ENCODE measurements around the gene F12.
"Not testable (repeated sequence)": the region's sequence is repeated elsewhere in the genome, so short reads cannot be mapped to it uniquely, and the experiment has no call there.

F12 gene

DNA sequence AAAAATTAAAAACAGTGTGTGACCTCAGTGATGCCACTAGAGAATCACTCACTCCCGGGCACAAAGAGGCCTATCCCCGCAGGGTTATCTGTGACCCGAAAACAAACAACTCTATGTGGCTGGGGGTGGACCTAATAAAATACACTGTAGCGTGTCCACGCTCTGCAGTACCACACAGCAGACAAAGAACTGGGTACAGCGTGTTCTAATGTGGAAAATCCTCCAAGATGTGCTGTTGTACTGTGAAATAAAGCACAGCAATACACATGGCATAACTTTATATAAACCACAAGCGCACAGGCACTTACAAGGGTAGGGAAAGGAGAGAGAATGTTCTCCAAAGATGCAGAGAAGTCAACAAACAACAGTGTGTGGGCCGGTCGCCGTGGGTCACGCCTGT lies 33.3 kb downstream of the F12 start:
- ChIA-PET CTCF (interaction anchor here (0.7 to 35.5 kb wide), 5 partner anchors 5 to 79 kb away, joined by 3 to 734 read pairs (median 14); partner anchors contain the start of genes LMAN2, RGS14 and SLC34A1), POLR2A (no interaction called here)
- TF ChIP-seq, protein P1, sequence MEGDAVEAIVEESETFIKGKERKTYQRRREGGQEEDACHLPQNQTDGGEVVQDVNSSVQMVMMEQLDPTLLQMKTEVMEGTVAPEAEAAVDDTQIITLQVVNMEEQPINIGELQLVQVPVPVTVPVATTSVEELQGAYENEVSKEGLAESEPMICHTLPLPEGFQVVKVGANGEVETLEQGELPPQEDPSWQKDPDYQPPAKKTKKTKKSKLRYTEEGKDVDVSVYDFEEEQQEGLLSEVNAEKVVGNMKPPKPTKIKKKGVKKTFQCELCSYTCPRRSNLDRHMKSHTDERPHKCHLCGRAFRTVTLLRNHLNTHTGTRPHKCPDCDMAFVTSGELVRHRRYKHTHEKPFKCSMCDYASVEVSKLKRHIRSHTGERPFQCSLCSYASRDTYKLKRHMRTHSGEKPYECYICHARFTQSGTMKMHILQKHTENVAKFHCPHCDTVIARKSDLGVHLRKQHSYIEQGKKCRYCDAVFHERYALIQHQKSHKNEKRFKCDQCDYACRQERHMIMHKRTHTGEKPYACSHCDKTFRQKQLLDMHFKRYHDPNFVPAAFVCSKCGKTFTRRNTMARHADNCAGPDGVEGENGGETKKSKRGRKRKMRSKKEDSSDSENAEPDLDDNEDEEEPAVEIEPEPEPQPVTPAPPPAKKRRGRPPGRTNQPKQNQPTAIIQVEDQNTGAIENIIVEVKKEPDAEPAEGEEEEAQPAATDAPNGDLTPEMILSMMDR (IDR thresholded peaks at IDR 0.05; ENCODE audit: control extremely low read depth, extremely low read depth, low read depth, missing control alignments), result no peak
- DNase-seq (ENCODE audit: extremely low spot score), result no peak

DNA sequence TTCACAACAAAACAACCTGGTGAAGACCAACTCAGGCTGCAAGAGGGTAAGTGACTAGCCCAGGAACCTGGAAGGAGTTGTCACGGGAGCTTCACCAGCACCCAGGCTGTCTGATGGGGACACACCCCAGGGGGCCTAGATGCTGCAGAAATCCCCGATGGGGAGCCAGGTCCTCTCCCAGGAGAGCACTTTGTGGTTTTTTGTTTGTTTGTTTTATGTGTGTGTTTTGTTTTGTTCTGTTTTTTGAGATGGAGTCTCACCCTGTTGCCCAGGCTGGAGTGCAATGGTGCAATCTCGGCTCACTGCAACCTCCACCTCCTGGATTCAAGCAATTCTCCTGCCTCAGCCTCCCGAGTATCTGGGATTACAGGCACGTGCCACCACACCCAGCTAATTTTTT lies 33.8 kb downstream of the F12 start:
- DNase-seq (ENCODE audit: extremely low spot score); POLR2A ChIA-PET: not testable (repeated sequence)
- CTCF ChIA-PET, result interaction anchor here (1.5 to 35.5 kb wide), 3 partner anchors 5 to 80 kb away, joined by 3 to 734 read pairs (median 734); partner anchors contain the start of genes LMAN2, RGS14 and SLC34A1

DNA sequence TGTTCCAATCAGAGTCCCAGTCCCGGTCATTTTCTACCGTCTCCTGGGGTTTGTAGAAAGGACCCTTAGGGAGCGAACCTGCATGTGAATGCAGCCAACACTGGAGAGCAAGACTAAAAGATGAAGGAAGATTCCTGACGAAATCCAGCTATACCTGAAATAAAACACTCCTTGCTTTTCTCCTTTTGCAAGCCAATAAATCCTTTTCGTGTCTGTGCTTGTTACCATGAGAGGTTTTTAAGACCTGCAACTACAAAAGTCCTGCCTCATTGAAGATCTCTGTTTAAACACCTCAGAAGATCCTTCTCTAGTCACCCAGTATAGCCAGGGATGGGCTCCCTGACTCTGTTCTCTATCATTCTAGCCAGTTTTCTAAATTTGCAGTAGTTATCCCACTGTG lies 35.2 kb downstream of the F12 start:
- TF ChIP-seq, protein P1 (IDR thresholded peaks at IDR 0.05; ENCODE audit: control extremely low read depth, extremely low read depth, low read depth, missing control alignments), result no peak
- POLR2A ChIA-PET, result no interaction called here
- CTCF ChIA-PET, result interaction anchor here (1.5 to 35.5 kb wide), 4 partner anchors 7 to 127 kb away, joined by 3 to 734 read pairs (median 394); partner anchors contain the start of genes LMAN2, PFN3, RGS14 and SLC34A1
- DNase-seq (ENCODE audit: extremely low spot score), result no peak

DNA sequence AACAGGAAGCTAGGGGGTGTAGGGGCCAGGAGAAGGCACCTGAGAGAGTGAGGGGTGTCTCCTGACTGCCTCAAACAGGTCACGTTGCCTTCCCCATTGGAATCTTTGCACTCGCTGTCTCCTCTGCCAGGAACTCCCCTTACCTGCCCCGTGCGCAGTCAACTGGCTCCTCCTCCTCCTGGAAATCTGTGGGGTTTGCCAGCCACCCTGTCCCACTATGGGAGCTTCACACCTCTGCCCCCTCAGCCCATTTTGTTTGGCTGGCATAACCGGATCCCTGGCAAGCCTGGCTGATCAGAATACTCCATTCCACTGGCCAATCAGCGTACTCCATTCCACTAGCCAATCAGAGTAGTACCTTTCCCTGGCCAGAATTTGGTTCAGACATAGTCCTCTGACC lies 35.6 kb downstream of the F12 start:
- CTCF ChIA-PET, result interaction anchor here (1.5 to 35.5 kb wide), 5 partner anchors 7 to 128 kb away, joined by 3 to 734 read pairs (median 55); partner anchors contain the start of genes LMAN2, PFN3, RGS14 and SLC34A1
- TF ChIP-seq, protein P1 (IDR thresholded peaks at IDR 0.05; ENCODE audit: control extremely low read depth, extremely low read depth, low read depth, missing control alignments), result no peak
- no peak for DNase-seq (ENCODE audit: extremely low spot score)
- POLR2A ChIA-PET, result no interaction called here

DNA sequence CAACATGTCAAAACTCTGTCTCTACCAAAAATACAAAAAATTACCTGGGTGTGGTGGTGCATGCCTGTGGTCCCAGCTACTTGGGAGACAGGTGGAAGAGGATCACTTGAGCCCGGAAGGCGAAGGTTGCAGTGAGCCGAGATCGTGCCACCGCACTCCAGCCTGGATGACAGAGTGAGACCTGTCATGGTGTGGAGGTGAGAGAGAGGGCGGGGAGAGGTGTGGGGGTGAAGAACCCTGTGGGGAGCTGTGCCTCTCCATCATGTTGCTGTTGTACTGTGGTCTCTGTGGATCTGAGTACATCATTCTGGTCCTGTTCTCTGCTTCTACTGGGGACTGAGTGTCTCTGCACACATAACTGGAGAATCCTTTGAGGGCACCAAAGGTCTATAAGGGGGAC lies 36.5 kb downstream of the F12 start:
- TF ChIP-seq, protein P1 (IDR thresholded peaks at IDR 0.05; ENCODE audit: control extremely low read depth, extremely low read depth, low read depth, missing control alignments), result no peak
- POLR2A ChIA-PET, result no interaction called here
- no peak for DNase-seq (ENCODE audit: extremely low spot score)
- CTCF ChIA-PET, result interaction anchor here (0.9 to 35.5 kb wide), 8 partner anchors 7 to 261 kb away, joined by 3 to 734 read pairs (median 10); partner anchors contain the start of genes LMAN2, PFN3, RGS14 and SLC34A1

DNA sequence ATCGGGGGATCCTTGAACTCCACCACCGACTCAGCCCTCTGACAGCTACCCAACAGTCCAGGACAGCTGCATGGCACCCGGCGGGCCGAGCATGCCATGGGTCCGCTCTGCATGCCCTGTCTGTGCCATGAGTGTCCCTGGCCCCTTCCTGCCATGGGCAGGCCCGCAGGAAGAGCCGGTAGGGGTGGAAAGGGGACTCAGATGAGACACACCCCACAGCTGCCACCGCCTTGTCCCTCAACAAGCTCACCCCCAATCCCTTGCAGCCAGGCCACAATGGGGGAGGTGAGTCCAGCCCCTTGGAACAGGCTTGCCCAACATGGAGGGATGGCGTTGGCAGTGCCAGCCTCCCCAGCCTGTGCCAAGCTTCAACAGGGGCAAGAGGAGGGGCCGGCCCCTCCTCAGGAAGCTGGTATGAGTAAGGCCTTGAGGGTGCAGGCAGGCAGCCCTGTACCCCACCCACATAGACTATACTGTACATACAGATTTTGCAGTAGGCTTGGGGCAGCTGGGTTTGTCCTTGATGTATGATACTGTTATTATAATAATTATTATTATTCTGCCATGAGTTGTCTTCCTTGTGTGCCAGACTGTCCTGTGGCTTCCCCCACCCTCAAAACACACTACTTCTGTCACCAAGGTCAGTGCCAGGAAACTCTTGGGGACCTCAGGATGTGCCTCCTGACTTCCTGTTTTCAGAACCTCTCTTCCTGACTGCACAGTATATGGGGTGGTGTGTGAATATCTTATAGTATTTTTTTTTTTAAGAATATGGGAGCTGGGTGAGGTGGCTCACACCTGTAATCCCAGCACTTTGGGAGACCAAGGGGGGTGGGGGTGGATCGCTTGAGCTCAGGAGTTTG lies 37.1 kb downstream of the F12 start:
- ChIA-PET POLR2A (no interaction called here), CTCF (interaction anchor here (0.9 to 35.5 kb wide), 11 partner anchors 6 to 260 kb away, joined by 3 to 734 read pairs (median 3); partner anchors contain the start of genes LMAN2, PFN3, RGS14 and SLC34A1)
- DNase-seq (ENCODE audit: extremely low spot score), result no peak
- TF ChIP-seq, protein P1 (IDR thresholded peaks at IDR 0.05; ENCODE audit: control extremely low read depth, extremely low read depth, low read depth, missing control alignments), result no peak

Measured in GM10248 (cell line).